ENCODE measurements around the gene LYPLA2.
"Not testable (repeated sequence)": the region's sequence is repeated elsewhere in the genome, so short reads cannot be mapped to it uniquely, and the experiment has no call there.

Gene LYPLA2

GRCh38 chr1:23779826-23780371 lies 11.0 kb upstream of the LYPLA2 start:
- no peak for DNase-seq

GRCh38 chr1:23783141-23783540 lies 7.8 kb upstream of the LYPLA2 start:
- DNase-seq = not testable (repeated sequence)

- DNase-seq = no peak
These were observed 6.1 kb upstream of the LYPLA2 start for GRCh38 chr1:23784846-23785245.

DNA sequence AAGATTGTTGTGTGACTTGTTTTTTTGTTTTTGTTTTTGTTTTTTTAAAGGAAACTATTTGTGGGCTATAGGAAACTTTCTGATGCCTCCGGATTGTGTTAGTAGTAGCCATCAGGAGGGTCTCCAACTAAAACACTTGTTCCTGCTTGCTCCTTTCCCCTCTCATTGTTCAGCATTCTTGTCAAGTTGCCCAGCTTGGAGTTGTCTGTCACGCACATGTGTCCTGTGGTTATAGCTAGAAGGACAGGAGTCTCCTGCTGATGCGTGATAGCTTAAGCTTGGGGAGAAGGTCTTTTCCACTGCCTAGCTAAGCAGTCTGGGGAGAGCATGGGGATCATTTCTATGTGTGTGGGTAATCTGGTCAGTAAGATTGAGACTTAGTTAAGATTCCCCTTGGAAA lies 3.2 kb upstream of the LYPLA2 start:
- DNase-seq = no peak

- DNase-seq = no peak
These were observed 2.2 kb upstream of the LYPLA2 start for GRCh38 chr1:23788695-23789094.

DNA sequence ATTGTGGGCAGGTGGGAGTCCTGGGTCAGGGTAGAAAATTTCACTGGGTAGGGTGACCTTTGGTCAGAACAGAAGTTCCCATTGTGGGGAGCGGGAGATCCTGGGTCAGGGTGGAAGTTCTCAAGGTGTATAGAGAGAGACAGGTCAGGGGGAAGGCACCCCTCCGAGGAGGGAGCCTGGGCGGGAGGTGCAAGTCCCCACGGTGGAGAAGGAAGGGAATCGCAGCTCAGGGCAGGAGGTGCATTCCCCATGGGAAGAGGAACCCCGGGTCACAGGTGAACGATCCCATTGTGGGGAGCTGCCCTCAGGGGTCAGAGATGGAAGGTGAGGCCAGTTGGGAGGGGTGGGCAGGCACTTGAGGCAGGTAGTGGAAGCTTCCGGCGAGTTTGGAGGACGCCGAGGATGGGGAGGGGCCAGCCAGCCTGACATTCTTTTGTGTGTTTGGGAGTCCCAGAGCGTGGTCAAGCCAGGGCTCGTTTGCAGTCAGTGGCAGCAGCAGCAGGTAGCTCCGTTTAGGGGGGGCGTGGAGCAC lies 637 bp downstream of the LYPLA2 start:
- no peak for DNase-seq

- DNase-seq = no peak
These were observed 1.4 kb downstream of the LYPLA2 start for GRCh38 chr1:23792151-23792945.

- no peak for DNase-seq
These were observed 2.3 kb downstream of the LYPLA2 start for GRCh38 chr1:23793018-23793781.

GRCh38 chr1:23793861-23794731 lies 3.2 kb downstream of the LYPLA2 start:
- DNase-seq = no peak

DNA sequence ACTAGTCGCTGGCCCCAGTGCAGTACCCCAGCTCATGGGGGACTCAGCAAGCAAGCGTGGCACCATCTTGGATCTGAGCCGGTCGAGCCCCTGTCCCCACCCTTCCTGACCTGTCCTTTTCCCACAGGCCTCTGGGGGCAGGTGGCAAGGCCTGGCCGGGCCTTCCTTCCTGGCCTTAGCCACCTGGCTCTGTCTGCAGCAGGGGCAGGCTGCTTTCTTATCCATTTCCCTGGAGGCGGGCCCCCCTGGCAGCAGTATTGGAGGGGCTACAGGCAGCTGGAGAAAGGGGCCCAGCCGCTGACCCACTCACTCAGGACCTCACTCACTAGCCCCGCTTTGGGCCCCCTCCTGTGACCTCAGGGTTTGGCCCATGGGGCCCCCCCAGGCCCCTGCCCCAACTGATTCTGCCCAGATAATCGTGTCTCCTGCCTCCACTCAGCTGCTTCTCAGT lies 3.8 kb downstream of the LYPLA2 start:
- not testable (repeated sequence) for DNase-seq

- DNase-seq = no peak
These were observed 4.9 kb downstream of the LYPLA2 start for GRCh38 chr1:23795676-23796465.

DNA sequence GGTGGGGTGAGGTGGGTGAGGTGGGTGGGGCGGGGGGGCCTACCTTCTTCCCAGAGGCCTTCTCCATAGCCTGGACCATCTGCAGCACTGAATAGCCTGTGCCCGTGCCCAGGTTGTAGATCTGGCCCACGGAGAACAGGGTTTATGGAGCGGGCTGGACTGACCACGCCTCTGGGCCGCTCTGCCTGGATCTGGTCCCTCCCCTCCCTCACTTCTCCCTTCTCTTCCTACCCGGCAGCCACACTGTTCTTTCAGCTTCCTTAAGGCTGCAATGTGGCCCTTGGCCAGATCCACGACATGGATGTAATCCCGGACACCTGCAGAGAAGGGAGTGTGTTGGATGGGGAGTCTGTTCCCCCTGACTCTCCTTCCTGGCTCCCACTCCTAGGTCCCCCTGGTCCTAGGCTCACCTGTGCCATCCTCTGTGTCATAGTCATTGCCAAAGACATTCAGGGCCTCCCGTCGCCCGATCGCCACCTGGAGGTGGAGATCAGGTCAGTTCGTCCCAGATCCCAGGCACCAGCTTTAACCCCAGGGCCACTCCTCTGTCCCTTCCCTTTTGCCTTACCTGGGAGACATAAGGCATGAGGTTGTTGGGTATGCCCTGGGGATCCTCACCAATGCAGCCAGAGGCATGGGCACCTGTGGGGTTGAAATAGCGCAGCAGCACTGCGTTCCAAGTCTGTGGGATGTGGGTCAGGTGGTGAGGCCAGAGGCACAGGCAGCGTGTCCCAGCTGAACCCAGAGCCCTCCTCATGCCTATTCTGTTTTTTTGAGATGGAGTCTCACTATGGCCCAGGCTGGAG lies 5.7 kb downstream of the LYPLA2 start:
- DNase-seq = no peak

DNA sequence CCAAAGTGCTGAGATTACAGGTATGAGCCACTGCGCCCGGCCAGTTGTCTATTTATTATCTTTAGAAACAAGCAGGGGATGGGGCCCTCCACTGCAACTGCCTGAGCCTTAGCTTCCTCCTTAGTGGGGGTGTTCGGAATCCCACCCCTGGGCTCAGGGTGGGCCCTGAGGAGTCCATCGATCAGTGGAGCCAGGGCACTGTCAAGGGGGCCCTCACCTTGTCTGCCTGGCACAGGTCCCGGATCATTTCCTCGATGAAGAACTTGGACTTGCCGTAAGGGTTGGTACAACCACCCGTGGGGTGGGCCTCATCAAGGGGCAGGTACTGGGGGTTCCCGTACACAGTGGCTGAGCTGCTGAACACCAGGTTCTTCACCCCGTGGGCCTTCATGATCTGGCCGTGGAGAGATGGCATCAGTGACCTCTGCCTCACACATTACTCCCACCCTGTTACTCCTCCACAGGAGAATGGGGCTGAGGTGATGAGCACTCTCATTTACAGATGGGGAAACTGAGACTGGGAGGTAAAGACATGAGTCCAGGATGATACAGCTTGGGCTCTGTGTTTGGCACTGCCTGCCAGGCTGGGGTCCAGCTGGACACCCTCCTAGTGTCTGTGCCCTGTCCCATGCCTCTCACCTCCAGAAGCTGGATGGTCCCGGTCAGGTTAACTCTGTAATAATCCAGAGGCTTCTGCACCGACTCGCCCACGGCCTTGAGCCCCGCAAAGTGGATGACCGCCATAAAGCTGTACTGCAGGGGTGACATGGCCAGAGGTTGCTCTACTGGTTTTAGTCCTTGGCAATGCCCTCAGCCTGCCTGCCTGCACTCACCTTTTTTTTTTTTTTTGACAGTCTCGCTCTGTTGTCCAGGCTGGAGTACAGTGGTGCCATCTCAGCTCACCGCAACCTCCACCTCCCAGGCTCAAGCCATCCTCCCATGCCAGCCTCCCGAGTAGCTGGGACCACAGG lies 6.8 kb downstream of the LYPLA2 start:
- no peak for DNase-seq

GRCh38 chr1:23798662-23799142 lies 7.8 kb downstream of the LYPLA2 start:
- DNase-seq = no peak

- DNase-seq = no peak
These were observed 8.3 kb downstream of the LYPLA2 start for GRCh38 chr1:23799255-23799569.

- DNase-seq = no peak
These were observed 8.8 kb downstream of the LYPLA2 start for GRCh38 chr1:23799570-23800399.

DNA sequence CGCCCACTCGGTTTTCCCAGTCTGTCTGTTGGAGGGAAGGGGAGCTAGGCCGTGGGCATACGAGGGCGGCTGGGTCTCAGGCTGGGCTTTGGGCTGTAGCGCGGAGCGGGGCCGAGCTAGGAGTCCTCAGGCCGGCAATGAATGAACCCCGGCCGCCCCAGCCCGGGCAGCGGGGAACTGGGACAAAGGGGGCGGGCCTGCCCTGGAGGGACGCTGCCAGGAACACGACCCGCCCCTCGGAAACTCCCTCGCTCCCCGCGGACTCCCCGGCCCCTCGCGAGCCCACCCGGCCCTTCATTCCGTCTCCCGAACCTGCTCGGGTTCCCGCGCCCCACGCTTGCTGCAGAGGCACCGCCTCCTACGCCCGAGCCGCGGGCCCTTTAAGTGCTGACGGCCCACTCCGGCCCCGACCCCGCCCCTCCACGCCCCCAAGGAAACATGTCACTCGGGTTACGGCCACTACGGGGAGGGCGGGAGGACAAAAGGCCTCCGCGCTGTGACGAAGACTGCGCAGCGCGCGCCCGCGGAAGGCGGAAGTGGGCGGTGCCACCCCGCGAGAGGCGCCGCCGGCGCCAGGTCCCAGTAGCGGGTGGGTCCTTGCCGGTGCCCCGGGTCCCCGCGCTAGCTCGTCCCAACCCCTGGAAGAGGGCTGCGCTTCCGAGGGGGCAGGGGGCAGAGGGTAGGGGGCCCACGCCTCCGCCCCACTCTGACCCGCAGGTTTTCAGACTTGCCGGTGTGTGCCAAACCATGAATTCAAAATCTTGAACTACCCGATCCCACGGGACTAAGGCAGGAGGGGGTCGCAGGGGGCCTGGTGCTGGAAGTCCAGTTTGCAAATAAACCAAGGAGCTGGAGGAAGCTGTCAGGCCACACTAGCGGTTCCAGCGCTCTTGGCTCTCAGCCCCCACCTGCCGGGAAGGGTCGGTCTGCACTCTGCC lies 9.7 kb downstream of the LYPLA2 start, which contains the start of gene GALE:
Gene GALE, minus strand, starts transcription at position 355 of the 938 bp plus-strand sequence. CDS start 1,747 bp downstream, outside the sequence.
- peak; percentile 76 for DNase-seq

Measured in NCI-H1694 treated with DMSO at 0.1 percent for 48 hours (cell line).